Karpas-422 (cell line): ENCODE data around the gene ELFN1. TPM values are rescaled to one million over a fixed set of nuclear protein-coding genes. Genes with fewer than 3 reads are reported as not detected.

Source experiments
- DNase-seq: peaks from one replicate; pipeline ENCODE4 v3.0.0-alpha.2; 2015
- H2AFZ ChIP-seq: fragments of 200-600 bp; sonication (generic); 2 replicates; pipeline ENCODE4 v1.6.1; 2014; ENCODE audit warnings: antibody characterized with exemption, low read length, mixed read lengths
- H3K27ac ChIP-seq: fragments of 200-600 bp; sonication (generic); 2 replicates; pipeline ENCODE4 v1.5.1; 2014; ENCODE audit warnings: mild to moderate bottlenecking, low read length, moderate library complexity
- H3K27me3 ChIP-seq: fragments of 200-600 bp; sonication (generic); 2 replicates; pipeline ENCODE4 v1.6.1; 2014; ENCODE audit warnings: low read length, mixed read lengths
- H3K36me3 ChIP-seq: fragments of 200-600 bp; sonication (generic); 2 replicates; pipeline ENCODE4 v1.6.1; 2014; ENCODE audit warnings: low read length, mixed read lengths; ENCODE audit not compliant: insufficient read depth
- H3K4me1 ChIP-seq: fragments of 200-600 bp; sonication (generic); 2 replicates; pipeline ENCODE4 v1.6.1; 2014; ENCODE audit warnings: mild to moderate bottlenecking, low read length, mixed read lengths
- H3K4me2 ChIP-seq: fragments of 200-600 bp; sonication (generic); 2 replicates; pipeline ENCODE4 v1.6.1; 2014; ENCODE audit warnings: low read length, low read depth, mild to moderate bottlenecking; ENCODE audit not compliant: poor library complexity, severe bottlenecking
- H3K4me3 ChIP-seq: fragments of 200-600 bp; sonication (generic); 2 replicates; pipeline ENCODE4 v1.5.1; 2014; ENCODE audit warnings: mild to moderate bottlenecking, antibody characterized with exemption, low read length, mixed read lengths
- H3K79me2 ChIP-seq: fragments of 200-600 bp; sonication (generic); 2 replicates; pipeline ENCODE4 v1.6.1; 2014; ENCODE audit warnings: mild to moderate bottlenecking, low read length, mixed read lengths
- H3K9ac ChIP-seq: fragments of 200-600 bp; sonication (generic); 2 replicates; pipeline ENCODE4 v1.6.0; 2014; ENCODE audit warnings: low read length
- H3K9me2 ChIP-seq: fragments of 200-600 bp; sonication (generic), shearing (Covaris generic); replicated peaks from 2 replicates; pipeline ENCODE4 v1.6.0; 2014; ENCODE audit warnings: mild to moderate bottlenecking, low read length, moderate library complexity; ENCODE audit not compliant: insufficient read depth
- H3K9me3 ChIP-seq: fragments of 300-700, 200-600 bp; sonication (generic); 2 replicates; pipeline ENCODE4 v1.6.1; 2014; ENCODE audit warnings: low read length, mixed read lengths
- H4K20me1 ChIP-seq: fragments of 200-600 bp; sonication (generic); 2 replicates; pipeline ENCODE4 v1.6.1; 2014; ENCODE audit warnings: mild to moderate bottlenecking, antibody characterized with exemption, low read length, low read depth; ENCODE audit not compliant: insufficient read depth
- total RNA-seq: library from RNA; depleted of rRNA; stranded (reverse); fragments of >200 nt; shearing (Covaris generic); gene quantifications from 2 replicates; pipeline ENCODE4 v1.2.3, GENCODE V29; 2014; ENCODE audit warnings: low replicate concordance

The ELFN1 gene
- total RNA-seq, 1 experiment from 2014 or later: not detected

DNA sequence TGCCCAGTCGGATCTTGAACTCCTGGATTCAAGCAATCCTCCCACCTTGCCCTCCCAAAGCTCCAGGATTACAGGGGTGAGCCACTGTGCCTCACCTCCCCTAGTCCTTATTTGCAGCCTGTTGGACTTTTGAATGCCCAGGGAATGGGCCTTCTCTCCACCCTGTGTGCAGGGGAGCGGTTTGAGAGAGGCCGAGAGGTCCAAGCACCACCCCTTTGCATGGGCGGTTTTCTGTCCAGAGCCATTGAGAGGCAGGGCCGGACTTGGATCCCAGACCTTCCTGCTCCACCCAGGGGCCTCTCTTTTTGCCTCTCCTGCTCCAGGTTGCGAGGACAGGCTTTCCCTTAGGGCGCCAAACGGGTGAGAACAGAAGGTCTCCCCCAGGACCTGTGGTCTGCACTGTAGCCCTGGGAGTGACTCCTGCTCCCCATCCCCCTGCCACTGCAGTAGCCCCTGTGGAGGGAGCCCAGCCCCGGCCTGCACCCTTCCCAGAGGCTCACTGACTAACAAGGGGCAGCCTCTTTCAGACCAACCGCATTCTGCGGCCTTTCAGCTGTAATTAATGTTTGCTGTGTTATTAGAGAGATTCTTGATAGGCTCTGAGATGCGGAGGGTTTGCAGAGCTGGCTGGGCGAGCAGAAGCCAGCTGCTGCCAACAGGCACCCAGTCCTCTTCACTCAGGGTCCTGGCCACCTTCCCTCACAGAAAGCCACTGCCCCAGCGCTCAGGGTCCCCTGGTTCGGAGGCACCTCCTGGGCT, 57.9 kb downstream of the ELFN1 start:
- no peak overlapping the region for H2AFZ ChIP-seq
- H3K9me3 ChIP-seq: no peaks in the 10 kb centered on the region
- H4K20me1 ChIP-seq: no peaks in the 10 kb centered on the region
- H3K79me2 ChIP-seq: no peaks in the 10 kb centered on the region
- no peaks in the 10 kb centered on the region for H3K4me1 ChIP-seq
- no peaks in the 10 kb centered on the region for H3K9me2 ChIP-seq
- no peak for DNase-seq
- no peak overlapping the region for H3K4me2 ChIP-seq
- no peaks in the 10 kb centered on the region for H3K36me3 ChIP-seq
- no peak overlapping the region for H3K4me3 ChIP-seq
- no peak overlapping the region for H3K9ac ChIP-seq
- H3K27ac ChIP-seq: no peak overlapping the region
- H3K27me3 ChIP-seq: no peaks in the 10 kb centered on the region

DNA sequence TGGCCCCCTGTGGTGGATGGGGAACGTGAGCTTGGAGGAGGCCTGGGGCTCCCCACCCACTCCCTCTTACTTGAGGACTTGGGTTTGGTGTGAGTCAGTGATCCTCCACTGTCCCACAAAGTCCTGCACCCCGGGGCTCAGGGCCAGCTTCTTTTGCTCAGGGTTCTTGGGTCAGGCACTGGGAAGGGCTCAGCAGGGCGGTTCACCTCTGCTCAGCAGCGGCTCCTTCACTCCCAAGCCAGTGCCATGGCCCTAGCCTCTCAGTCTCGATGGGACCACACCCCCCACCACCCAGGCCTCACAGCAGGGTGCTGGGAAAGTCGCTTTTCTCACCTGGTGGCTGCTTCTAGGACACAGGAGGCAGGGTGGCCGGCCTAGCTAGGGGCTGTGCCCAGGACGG, 59.1 kb downstream of the ELFN1 start:
- Histone ChIP-seq H3K9ac (no peak overlapping the region), H4K20me1 (no peaks in the 10 kb centered on the region), H3K27me3 (no peaks in the 10 kb centered on the region), H3K9me3 (no peaks in the 10 kb centered on the region), H3K4me1 (no peaks in the 10 kb centered on the region), H3K4me3 (no peak overlapping the region), H3K79me2 (no peaks in the 10 kb centered on the region), H3K9me2 (no peaks in the 10 kb centered on the region), H3K27ac (no peak overlapping the region), H3K4me2 (no peak overlapping the region), H3K36me3 (no peaks in the 10 kb centered on the region), H2AFZ (no peak overlapping the region)
- no peak for DNase-seq

DNA sequence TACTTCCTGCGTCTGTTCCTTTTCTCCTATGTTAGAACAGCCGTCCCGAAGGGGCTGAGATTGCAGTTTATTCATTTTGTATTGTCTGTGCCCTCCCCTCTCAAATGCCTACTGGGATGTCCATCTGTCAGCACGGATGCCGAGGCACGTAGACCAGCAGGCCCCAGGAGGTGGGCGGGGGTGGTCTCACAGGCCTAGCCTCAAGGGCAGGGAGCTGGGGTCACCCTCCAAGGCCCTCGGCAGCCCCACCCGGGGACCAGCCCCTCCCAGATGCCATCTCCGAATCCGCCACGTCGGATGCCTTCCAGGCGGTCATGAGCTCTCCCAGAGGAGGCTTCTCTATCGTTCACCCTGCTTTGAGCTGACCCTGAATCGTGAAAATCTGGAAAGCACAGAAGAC, 59.7 kb downstream of the ELFN1 start:
- Histone ChIP-seq H3K9me2 (no peaks in the 10 kb centered on the region), H2AFZ (no peak overlapping the region), H3K4me3 (no peak overlapping the region), H3K27me3 (no peaks in the 10 kb centered on the region), H3K9ac (no peak overlapping the region), H3K9me3 (no peaks in the 10 kb centered on the region), H3K27ac (no peak overlapping the region), H4K20me1 (no peaks in the 10 kb centered on the region), H3K4me1 (no peaks in the 10 kb centered on the region), H3K79me2 (no peaks in the 10 kb centered on the region), H3K36me3 (no peaks in the 10 kb centered on the region), H3K4me2 (no peak overlapping the region)
- no peak for DNase-seq

DNA sequence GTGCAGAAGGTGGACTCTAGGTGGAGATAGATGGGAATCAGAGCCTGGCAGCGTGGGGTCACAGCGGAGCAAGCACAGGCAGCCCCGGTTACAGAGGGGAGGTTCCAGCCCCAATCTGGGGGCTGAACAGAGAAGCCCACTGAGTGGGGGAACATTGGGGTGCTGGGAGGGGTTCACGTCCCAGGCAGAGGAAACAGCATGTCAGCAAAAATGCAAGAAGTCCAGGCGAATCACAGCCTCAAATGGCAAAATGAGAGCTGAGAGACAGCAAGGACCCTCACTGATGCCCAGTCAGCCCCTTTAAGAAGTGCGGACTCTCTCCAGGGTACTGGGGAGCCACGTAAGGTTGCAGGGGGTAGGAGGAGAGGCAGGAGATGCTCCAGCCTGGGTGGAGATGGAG, 62.0 kb downstream of the ELFN1 start:
- no peak for DNase-seq
- H3K9me2 ChIP-seq: no peaks in the 10 kb centered on the region

DNA sequence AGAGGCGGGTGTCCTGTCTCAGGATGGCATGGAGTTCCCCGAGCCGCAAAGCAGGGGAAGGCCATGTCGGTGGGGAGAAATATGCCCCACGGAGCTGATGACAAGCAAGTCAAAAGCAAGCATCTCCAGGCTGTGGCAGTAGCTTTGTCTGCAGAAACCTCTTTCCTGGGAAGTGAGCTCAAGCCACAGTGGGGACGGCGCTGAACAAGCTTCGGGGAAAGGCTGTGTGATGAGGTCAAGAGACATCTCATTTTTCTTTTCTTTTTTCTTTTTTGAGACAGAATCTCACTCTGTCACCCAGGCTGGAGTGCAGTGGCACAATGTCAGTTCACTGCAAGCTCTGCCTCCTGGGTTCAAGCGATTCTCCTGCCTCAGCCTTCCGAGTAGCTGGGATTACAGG, 62.6 kb downstream of the ELFN1 start:
- Histone ChIP-seq H3K36me3 (no peaks in the 10 kb centered on the region), H3K79me2 (no peaks in the 10 kb centered on the region), H4K20me1 (no peaks in the 10 kb centered on the region; the same call in 1 of the 2 replicates), H3K4me3 (no peak overlapping the region), H3K9me2 (no peaks in the 10 kb centered on the region), H2AFZ (no peak overlapping the region), H3K9ac (no peak overlapping the region), H3K9me3 (no peaks in the 10 kb centered on the region), H3K27ac (no peak overlapping the region), H3K4me2 (no peak overlapping the region), H3K4me1 (no peaks in the 10 kb centered on the region), H3K27me3 (no peaks in the 10 kb centered on the region)
- DNase-seq: no peak

More for the DNA sequence above, 62.0 kb downstream of the ELFN1 start:
- H2AFZ ChIP-seq: no peak overlapping the region
- no peaks in the 10 kb centered on the region for H3K9me3 ChIP-seq
- no peaks in the 10 kb centered on the region for H3K4me1 ChIP-seq
- H3K79me2 ChIP-seq: no peaks in the 10 kb centered on the region
- H3K36me3 ChIP-seq: no peaks in the 10 kb centered on the region
- no peak overlapping the region for H3K4me3 ChIP-seq
- no peaks in the 10 kb centered on the region for H3K27me3 ChIP-seq
- H4K20me1 ChIP-seq: no peaks in the 10 kb centered on the region; the same call in 1 of the 2 replicates
- H3K4me2 ChIP-seq: no peak overlapping the region
- H3K9ac ChIP-seq: no peak overlapping the region
- H3K27ac ChIP-seq: no peak overlapping the region

DNA sequence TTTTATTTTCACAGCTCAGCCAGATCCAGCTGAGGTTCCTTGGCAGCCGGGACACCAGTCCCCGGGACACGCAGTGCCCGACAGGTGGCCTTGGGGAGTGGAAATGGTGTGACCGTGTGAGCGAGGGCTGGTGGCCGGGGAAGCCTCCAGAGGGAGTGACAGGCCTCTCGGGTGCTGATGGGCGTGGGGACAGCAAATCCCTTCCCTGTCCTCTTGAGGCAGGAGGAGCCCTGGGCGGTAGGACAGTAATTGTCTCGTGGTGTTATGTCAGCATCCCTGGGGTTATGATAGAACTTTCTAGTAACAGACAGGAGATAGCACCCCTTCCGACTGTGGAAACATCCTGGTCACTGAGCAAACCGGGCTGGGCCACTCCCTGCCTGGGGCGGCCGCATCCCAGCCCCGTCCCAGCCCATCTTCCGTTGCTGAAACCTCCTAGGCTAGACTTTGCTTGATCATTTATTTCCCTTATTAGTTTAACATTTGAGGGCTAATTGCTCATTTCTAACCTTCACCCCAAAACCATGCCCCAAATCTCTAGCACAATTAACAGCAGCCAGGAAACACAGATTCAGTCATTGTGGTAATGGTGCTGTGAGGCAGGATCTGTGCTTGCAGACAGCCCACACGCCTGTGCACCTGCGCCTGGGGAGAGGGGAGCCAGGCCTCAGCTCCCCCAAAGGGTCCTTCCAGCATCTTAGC, 63.3 kb downstream of the ELFN1 start:
- Histone ChIP-seq H3K27me3 (no peaks in the 10 kb centered on the region), H3K9me2 (no peaks in the 10 kb centered on the region), H3K9me3 (no peaks in the 10 kb centered on the region), H3K4me3 (no peak overlapping the region), H4K20me1 (no peaks in the 10 kb centered on the region; the same call in 1 of the 2 replicates), H3K4me2 (no peak overlapping the region), H3K9ac (no peak overlapping the region), H3K4me1 (no peaks in the 10 kb centered on the region), H3K36me3 (no peaks in the 10 kb centered on the region), H3K27ac (no peak overlapping the region), H2AFZ (no peak overlapping the region), H3K79me2 (no peaks in the 10 kb centered on the region)
- DNase-seq: no peak

DNA sequence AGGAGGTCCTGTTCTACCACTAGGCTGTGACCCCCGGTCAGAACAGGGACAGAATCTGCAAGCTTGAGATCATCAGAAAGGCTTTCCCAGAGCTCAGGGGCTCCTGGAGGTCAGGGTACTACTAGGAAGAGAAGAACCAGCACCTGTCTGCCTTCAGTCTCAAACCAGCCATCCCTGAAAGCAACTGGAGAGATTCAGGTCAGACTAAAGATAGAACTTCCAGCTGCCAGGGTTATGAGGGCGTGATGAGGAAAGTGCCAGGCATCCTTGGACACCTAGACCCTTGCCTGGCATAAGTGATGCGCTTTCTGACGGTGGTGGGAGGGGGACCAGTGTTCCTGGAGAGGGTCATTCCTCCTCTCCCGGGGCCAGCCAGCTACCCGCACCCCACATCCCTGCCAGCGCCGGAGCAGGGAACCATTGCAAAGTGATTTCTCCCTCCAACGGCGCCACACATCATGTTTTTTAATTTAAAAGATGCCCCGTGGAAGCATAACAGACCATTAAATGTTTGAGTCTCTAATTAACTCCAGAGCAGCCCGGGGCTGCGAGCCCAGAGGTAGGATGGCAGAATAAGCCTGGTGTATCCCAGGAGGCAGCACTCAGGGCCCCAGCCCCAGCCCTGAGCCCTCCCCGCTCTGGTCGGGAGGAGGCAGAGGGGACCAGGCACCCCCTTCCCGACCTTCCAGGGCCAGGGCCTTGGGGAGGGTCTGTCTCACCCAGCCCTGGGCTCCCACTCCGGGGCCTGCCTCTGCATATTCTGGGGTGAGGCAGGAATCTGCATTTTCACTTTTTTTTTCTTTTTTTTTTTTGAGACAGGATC, 64.0 kb downstream of the ELFN1 start:
- Histone ChIP-seq H3K9me3 (no peaks in the 10 kb centered on the region), H3K36me3 (no peaks in the 10 kb centered on the region), H3K27ac (no peak overlapping the region), H3K9me2 (no peaks in the 10 kb centered on the region), H3K9ac (no peak overlapping the region), H3K4me2 (no peak overlapping the region), H4K20me1 (no peaks in the 10 kb centered on the region; the same call in 1 of the 2 replicates), H3K79me2 (no peaks in the 10 kb centered on the region), H3K4me1 (no peaks in the 10 kb centered on the region), H2AFZ (no peak overlapping the region), H3K4me3 (no peak overlapping the region), H3K27me3 (no peaks in the 10 kb centered on the region)
- DNase-seq: no peak

DNA sequence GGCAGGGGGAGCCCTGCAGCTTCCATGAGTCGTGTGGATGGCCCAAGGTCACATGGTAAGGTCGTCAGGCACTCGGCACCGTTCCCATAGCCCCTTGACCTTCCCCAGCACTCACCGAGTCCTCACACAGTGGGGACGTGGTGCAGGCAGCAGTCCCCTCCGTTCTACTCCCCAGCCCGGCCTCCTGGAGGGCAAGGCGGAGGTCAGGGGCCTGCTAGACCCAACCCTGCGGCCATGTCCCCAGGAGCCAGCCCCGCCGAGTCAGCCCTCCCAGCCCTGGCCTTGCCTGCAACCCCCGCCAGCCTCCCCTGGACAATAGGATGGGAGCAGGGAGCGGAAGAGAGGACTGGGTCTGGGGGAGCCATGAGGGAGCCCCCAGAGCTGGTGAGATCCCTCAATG, 65.2 kb downstream of the ELFN1 start:
- H3K27ac ChIP-seq: no peak overlapping the region
- H3K4me1 ChIP-seq: no peaks in the 10 kb centered on the region
- H3K79me2 ChIP-seq: no peaks in the 10 kb centered on the region
- H3K9me2 ChIP-seq: no peaks in the 10 kb centered on the region
- H3K4me2 ChIP-seq: no peak overlapping the region
- no peaks in the 10 kb centered on the region for H3K9me3 ChIP-seq
- H3K4me3 ChIP-seq: no peak overlapping the region
- no peak overlapping the region for H3K9ac ChIP-seq
- DNase-seq: no peak
- H3K36me3 ChIP-seq: no peaks in the 10 kb centered on the region
- H3K27me3 ChIP-seq: no peaks in the 10 kb centered on the region
- no peaks in the 10 kb centered on the region; the same call in 1 of the 2 replicates for H4K20me1 ChIP-seq
- no peak overlapping the region for H2AFZ ChIP-seq
